Esophagus squamous epithelium (tissue), 4 donors: ENCODE results near the gene TANC1.

Experiments used
- CTCF ChIP-seq, 6 experiments: fragments of 450-650 bp in 4 of 6; fragments of 200-600 bp in 2 of 6; sonication (generic) in 2 of 6; IDR thresholded peaks; one replicate each; pipeline ENCODE4 v1.5.1; 2016 to 2019; ENCODE audit warnings: antibody characterized with exemption in 6 of 6, mild to moderate bottlenecking in 4 of 6, moderate library complexity in 4 of 6
- POLR2A ChIP-seq, 4 donors: fragments of 450-650 bp; IDR thresholded peaks; one replicate each; pipeline ENCODE4 v1.6.1; 2017; ENCODE audit warnings: antibody characterized with exemption in 4 of 4, mild to moderate bottlenecking in 4 of 4, moderate library complexity in 3 of 4

- TF ChIP-seq CTCF (IDR thresholded peaks at IDR 0.05) = no peak
- TF ChIP-seq POLR2A (IDR thresholded peaks at IDR 0.05) = no peak
Measured at GRCh38 chr2:159215116-159215515, 246.7 kb downstream of the TANC1 start.
